Mucosa of gallbladder (tissue), 1 donor: Measurements from ENCODE around the gene MMP7. TPM values are rescaled to one million over a fixed set of nuclear protein-coding genes. Genes with fewer than 3 reads are reported as not detected.
"Not testable (repeated sequence)": the region's sequence is repeated elsewhere in the genome, so short reads cannot be mapped to it uniquely, and the experiment has no call there.

ENCODE experiments used
- DNase-seq: peaks from one replicate; pipeline ENCODE4 v3.0.0-alpha.2; 2020; ENCODE audit warnings: low spot score
- total RNA-seq: library from RNA; stranded (reverse); gene quantifications from one replicate; pipeline ENCODE4 v1.2.1, GENCODE V29; 2021
- donor health status: DM: no; HTN: no; CAD: no.

The MMP7 gene
- total RNA-seq, 1 donor from 2014 or later = 1,865 TPM

DNA sequence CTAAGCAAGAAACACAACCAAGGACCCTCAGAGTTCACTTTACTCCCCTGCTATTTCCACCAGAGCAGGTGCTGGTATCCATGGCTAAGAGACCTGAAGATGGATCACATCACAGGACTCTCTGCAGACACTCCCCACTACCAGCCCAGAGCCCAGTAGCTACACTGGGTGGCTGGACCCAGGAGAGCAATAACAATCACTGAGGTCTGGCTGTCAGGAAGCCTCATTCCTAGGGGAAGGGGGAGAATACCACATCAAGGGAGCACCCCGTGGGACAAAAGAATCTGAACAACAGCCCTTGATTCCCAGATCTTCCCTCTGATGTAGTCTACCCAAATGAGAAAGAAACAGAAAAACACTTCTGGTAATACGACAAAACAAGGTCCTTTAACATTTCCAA lies 9.0 kb upstream of the MMP7 start:
- no peak for DNase-seq

DNA sequence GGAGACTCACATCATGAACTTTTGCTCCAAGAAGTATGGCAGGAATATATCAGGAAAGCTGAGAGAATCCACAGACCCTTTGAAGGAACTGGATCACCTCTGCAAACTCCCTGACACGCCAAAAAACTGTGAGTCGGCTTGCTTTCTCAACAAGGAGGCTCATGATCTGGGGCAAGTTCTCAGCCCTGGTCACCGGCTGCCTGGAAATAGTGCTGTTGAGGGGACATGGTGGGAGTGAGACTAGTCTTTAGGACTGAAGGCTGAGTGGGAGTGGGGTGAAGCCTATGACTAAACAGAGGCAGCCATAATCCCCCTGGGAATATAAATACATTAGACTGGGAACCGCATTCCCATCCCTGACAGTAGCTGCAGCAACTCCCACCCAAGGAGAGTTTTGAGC lies 8.4 kb upstream of the MMP7 start:
- DNase-seq = no peak

DNA sequence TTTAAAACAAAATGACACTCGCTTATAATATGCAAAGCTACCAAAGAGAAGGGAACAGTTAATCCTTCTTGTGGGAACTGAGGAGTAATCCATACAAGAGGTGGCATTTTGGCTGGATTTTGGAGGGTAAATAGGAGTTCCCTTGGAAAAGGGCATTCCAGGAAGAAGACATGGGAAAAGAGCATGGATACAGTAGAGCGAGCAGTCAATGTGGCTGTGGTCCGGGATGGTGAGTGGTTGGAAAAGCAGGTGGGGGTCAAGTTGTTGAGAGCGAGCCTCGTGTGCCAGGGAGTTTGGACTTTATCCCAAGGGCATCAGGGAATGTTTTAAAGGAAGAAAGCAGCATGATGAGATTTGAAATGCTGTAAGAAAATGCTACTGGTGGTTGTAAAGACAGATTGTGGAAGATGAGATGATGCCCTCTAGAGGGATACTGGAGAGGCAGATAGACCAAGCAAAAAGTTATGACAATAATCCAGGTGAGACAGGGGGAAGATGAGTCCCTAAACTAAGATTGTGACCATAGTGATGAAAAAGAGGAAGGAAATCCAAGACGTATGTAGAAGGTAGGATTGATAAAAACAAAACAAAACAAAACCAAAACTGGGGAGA lies 3.8 kb upstream of the MMP7 start:
- DNase-seq = no peak

DNA sequence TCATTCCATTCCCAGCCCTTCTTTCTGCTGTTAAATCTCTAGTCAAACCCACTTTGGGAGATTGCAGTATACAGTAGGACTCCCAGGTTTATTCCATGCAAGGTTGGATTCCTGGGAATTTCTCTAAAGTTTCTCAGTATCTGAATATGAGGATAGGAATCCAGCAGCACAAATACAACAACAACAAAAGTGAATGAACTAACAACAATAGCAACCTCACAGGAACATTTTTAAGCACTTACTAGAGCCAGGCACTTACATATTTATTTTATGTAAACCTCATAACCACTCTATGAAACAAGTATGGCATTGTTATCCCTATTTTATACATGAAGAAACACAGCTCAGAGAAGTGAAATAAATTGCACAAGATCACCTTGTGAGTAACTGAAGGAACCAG lies 1.9 kb downstream of the MMP7 start:
- DNase-seq = no peak

DNA sequence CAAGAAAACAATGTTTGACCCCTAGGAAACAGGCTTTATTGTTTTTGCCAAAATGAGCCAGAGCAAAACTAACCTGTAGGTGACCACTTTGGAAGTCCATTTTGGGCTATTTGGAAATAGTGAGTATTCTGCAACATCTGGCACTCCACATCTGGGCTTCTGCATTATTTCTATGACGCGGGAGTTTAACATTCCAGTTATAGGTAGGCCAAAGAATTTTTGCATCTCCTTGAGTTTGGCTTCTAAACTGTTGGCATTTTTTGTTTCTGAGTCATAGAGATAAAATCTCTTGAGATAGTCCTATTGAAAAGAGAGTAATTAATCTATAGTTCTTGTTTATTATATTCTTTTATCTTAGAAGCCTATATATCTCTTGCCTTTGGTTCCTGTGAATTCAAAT lies 2.9 kb downstream of the MMP7 start:
- DNase-seq = no peak

DNA sequence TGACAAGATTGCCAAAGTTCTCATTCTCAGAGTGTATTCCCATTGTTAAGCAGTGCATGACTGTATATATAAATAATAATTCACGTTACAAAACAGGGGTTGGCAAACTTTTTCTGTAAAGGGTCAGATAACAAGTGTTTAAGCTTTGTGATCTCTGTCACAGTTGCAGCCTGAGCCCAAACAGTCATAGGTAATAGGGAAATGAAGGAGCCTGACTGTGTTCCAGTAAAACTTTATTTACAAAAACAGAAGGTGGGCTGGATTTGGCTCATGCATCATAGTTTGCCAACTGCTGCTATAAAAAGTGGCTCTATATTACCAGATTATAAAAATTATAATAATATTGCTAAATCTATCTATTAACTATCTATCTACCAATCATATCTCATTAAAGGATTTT lies 3.5 kb downstream of the MMP7 start:
- DNase-seq = no peak

DNA sequence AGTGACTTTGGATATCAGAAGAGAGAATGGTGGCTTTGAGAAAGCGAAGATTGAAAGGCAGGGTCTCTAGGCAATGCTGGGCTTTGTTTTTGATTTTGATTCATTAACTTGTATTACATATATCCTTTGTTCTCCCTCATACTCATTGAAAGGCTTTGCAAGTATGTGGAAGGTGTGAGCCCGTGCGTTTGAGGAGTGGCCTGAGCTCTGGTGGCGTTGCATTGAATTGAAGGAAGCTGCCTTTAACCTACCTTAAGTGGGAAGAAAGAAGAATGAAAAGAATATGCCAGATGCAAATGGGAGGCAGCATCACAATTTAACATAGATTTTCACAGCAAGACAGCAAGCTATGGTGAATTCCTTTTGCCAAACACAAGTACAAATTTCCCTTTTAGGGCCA lies 6.7 kb downstream of the MMP7 start:
- DNase-seq = no peak

DNA sequence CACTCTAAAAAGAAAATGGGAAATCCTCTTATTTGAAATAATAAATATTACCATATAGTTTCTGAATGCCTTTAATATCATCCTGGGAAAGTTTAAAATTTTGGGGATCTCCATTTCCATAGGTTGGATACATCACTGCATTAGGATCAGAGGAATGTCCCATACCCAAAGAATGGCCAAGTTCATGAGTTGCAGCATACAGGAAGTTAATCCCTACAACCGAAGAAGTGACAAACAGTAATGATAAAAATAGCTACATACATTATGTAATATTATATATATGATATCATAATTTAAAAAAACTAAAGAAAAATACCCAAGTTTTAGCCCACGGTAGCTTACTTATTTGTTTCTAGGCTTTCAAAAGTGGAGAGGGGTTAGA lies 7.4 kb downstream of the MMP7 start:
- no peak for DNase-seq

DNA sequence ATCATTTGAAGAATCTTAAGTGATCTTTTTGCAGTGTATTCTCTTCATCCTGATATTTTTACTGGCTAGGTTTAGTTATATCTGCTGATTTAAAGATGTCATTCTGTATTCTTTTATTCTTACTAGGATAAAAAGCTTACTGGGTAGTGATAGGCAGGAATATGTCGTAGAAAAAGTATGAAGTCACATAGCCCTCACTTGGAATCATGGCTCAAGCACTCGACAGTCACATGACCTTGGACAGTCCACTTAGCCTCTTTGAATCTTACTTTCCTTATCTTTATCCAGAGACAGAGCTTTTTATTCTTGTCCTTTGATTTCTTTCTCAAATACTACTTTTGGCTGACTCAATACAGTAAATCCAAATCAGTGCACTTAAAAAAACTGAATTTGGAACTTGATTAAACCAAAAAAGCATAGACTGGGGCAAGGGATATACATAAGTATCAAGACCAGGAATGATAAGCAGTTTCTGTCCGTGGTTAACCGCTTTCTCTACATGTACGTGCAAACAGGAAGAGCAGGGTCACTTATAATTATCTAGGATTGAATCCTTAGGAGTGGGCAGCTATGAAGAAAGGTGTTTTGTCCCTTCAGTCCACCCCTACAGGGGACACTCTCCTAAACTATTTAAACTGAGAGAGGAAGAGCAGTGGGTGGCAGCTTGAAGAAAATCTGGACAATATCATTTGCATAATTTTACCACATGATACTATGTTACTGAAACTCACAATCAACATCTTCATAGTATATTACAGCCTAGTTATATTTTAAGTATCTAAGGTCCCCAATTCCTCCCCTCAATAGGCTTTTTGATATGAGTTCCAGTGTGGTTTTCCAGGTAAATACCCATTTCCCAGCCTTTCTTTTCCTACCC lies 8.0 kb downstream of the MMP7 start:
- DNase-seq = no peak

DNA sequence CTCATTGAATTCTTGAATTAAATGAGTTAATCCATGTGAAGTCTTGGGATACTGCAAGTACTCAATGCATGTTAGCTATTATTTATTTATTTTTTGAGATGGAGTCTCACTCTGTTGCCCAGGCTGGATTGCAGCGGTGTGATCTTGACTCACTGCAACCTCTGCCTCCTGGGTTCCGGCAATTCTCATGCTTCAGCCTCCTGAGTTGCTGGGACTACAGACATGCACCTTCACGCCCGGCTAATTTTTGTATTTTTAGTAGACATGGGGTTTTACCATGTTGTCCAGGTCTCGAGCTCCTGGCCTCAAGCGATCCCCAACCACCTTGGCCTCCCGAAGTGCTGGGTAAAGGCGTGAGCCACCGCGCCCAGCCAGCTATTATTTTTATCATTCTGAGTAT lies 9.4 kb downstream of the MMP7 start:
- no peak for DNase-seq

DNA sequence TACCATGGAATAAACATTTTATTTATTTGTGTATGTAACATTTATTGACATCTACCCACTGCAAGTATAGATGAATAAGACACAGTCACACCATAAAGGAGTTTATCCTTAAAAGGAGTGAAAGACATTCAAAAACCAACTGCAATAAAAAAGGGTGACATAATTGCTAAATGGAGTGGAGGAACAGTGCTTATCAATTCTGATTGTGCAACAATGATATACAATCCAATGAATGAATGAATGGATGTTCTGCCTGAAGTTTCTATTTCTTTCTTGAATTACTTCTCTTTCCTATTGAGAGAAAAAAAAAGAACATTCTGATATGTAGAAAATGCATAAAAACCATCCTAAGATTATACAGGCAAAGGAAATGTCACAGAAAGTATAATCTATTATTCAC lies 10.0 kb downstream of the MMP7 start:
- DNase-seq = no peak

DNA sequence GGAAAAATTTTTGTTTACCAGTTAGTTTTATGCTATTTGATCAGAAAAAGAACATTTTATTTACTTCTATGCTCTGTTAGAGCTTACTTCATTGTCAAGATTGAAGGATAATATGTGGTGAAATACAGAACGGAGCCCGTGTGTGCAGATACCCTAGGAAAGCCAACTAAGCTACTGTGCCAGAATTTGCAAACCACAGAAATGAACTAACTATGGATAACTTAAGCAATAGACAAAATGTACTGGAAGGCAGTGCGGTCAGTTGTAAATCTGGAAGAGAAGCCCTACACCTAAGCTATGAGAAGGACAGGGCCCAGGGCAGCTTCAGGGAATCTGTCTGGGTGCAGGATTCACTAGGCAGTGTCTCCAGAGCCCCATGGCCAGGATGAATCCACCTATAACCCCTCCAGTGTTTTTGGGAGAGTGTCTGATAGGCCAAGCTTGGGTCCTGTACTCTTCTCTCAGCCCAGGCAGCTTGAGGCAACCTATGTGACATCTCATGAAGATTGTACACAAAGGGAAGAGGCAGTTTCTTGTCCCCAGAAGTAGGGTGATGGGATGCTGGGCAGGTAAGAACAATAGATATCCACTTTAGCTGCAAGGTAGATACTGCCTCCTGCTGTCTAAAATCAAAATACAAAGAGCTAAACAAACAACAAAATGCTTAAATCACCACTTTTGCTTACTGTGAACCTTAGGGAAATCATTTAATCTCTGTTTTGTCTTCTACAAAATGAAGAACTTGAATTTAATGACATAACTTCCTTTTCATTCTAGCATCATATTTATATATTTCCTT lies 12.1 kb downstream of the MMP7 start:
- DNase-seq = no peak

DNA sequence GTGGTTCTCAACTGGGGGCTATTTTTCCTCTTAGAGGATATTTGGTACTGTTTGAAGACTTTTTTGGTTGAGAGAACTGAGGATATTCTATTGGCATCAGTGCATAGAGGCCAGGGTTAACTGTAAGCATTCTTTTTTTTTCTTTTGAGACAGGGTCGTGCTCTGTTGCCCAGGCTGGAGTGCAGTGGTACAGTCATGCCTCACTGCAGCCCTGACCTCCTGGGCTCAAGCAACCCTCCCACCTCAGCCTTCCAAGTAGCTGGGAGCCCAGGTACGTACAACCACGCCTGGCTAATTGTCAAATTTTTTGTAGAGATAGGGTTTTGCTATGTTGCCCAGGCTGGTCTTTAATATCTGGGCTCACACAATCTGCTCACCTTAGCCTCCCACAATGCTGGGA lies 12.9 kb downstream of the MMP7 start:
- no peak for DNase-seq

DNA sequence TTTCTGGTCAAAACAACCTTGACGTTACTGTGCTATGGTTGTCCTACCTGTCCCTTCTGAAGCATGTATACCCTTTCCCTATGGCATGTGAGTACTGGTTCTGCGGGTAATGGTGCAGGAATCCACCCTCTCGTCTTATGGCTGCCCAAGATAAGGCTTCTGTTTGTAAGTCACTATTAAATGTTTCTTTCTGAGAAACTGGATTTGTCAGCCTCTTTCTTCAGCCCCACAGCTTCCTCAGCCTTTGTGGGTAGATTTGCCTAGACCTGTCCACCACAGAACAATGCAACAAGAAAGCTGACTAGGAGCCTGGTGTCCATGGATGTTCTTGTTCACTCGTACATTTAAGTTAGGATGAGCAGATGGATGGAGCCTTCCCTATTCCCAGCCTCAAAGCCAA lies 14.4 kb downstream of the MMP7 start:
- no peak for DNase-seq

DNA sequence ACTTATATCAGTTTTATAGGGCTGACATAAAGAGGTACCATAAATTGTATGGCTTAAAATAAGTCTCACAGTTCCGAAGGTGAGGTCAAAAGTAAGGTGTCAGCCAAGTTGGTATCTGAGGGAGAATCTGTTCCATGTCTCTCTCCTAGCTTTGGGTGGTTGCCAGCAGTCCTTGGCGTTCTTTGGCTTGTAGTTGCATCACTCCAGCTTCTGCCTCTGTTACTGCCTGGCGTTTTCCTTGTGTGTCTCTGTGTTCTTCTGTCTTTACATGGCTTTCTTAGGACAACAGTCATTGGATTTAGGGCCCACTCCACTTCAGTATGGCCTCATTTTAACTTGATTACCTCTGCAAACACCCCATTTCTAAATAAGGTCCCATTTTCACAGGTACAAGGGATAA lies 16.7 kb downstream of the MMP7 start:
- DNase-seq = peak; percentile 60

DNA sequence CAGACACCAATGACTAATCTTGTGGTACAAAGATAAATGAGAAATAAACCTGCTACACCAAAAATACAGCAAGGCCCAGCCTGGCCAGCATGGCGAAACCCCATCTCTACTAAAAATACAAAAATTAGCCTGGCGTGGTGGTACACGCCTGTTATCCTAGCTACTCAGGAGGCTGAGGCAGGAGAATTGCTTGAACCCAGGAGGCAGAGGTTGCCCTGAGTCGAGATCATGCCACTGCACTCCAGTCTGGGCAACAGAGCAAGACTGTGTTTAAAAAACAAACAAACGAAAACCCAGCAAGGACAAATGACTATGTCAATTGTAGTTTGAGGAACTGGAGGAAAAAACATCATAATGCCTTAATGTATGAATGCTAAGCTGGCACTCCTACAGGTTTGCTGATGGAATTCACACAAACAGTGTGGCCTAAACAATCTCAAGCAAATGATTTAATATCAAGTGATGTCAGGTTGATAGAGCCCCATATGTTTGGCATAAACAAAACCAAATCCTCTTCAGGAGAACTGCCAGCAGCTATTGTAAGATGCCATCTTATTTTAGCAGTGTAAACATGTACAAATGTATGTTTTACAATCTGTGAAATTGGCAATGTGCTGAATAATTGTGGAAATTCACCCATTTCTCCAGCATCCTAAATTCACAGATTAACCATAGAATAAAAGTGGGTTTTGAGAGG lies 20.0 kb downstream of the MMP7 start:
- no peak for DNase-seq

DNA sequence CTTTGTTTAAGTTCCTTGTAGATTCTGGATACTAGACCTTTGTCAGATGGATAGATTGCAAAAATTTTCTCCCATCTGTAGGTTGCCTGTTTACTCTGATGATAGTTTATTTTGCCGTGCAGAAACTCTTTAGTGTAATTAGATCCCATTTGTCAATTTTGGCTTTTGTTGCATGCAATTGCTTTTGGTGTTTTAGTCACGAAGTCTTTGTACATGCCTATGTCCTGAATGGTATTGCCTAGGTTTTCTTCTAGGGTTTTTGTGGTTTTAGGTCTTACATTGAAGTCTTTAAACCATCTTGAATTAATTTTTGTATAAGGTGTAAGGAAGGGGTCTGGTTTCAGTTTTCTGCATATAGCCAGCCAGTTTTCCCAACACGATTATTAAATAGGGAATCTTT lies 27.7 kb downstream of the MMP7 start:
- not testable (repeated sequence) for DNase-seq

DNA sequence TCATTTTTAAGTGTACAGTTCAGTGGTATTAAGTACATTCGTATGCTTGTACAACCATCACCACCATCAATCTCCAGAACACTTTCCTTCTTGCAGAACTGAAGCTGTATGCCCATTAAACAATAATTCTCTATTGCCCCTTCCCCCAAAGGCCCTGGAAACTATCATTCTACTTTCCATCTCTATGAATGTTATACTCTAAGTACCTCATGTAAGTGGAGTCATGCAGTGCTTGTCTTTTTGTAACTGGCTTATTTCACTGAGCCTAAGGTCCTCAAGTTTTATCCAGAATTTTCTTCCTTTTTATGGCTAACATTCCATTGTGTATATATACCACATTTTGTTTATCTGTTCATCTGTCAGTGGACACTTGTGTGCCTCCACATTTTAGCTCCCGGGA lies 29.7 kb downstream of the MMP7 start:
- DNase-seq = no peak

DNA sequence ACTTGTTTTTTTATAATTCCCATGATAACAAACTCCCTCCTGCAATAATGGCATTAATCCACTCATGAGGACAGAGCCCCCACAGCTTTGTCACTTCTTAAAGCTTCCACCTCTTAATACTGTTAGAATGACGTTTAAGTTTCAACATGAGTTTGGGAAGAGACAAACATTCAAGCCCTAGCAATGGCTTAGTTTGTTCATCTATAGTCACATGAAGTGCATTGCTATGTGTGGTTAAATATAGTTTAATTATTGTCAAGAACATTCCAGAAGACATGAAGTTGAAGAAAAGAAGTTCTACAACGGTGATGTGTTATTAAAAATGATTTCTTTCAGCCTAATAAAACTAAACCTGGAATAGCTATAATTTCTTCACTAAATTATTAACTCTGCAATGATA lies 30.6 kb downstream of the MMP7 start:
- DNase-seq = no peak

DNA sequence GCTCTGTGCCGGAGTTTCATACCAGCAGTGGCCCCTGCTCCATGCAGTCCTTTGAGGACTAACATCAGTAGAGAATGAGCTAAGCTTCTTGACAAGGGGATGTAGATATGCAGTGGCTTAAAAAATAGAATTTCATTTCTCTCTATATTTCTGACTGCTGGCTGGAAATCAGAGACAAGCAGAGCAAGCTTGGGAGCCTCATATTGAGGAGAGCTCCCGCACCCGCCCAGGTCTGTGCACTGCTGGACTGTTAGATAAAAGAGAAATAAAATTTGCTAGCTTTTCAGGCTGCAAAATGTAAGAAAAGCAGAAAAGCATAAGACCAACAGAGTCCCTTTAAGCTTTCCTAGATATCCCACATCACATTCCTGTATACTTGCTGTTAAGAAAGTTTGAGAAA lies 31.4 kb downstream of the MMP7 start:
- DNase-seq = no peak

DNA sequence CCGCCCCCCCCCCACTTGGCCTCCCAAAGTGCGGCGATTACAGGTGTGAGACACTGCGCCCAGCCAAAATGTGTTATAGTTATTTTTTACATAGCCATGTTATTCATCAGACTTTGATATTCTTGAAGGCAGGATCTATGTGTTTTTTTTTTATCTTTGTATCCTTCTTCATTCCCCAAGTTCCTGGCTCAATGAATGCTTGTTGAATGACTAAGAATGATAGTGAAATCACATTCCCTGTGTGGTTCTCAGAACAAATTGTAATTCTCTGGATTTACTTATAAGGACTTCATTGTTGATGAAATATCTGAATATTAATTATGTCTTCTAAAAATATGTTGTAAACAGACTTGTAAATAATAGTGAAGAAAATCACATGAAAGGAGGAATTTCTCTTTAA lies 33.5 kb downstream of the MMP7 start:
- no peak for DNase-seq
